Stimulated activated CD8-positive, alpha-beta memory T cell treated with anti-CD3 and anti-CD28 coated beads, Interleukin-4, amount 100 ng/mL, for 1 hour (primary cell): ENCODE measurements around the gene ZBTB34.

Experiments
- DNase-seq, 2 donors: peaks; one replicate each; pipeline ENCODE4 v3.0.0-alpha.2; 2020; ENCODE audit warnings: low read depth in 2 of 2, low spot score in 1 of 2

The ZBTB34 gene

DNA sequence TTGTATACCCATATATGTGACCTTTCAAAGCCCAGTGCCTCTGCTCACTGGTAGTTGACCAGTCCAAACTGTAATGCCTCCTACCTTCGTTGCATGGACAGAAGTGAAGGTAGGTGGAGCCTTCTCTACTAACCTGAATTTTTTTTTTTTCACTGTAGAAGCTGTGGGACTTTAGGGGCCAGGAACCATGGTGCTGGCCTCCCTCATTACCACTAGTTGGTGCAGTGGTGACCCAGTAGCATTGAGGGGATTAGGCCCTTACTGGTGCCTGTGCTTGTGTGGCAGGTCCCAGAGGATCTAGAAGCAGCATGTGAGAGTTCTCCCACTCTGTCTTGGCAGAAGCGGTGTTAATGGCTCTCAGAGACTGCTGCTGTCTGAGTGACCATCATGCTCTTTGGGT is 56.5 kb downstream of the ZBTB34 start:
- DNase-seq: no peak

DNA sequence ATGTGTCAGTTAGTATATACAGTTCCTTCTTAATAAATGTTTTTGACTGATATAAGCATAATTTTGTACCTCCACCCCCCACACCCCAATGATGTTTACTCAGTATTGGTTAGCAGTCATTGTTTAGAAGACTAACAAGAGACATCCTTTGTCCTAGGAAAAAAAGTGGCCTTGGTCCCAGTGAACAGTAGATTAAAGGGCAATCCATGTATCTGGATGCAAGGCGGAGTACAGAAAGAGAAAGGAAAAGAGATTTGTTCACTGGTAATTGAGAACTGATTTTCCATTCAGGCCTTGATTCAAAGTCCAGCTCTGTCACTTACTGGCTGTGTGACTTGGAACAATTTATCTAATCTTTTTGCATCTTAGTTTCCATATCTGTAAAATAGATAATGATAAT is 58.8 kb downstream of the ZBTB34 start:
- no peak for DNase-seq

DNA sequence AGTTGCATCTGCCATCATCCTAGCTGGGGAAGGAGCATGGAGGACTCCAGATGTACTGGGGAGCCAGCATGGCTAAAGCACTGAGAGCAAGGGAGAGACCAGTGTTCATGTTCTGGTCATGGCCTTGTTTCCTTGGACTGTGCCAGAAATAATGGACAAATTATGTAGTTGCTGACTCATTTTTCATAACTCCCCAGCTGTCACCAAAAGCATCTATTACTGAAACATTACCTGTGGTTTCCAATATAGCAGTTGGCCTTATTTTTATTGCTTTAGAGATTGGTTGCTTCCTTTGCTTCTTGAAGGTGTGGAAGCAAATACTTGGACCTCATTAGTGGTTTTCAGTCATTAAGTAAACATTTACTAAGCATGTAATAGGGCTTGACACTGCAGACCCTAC is 65.4 kb downstream of the ZBTB34 start:
- no peak for DNase-seq

DNA sequence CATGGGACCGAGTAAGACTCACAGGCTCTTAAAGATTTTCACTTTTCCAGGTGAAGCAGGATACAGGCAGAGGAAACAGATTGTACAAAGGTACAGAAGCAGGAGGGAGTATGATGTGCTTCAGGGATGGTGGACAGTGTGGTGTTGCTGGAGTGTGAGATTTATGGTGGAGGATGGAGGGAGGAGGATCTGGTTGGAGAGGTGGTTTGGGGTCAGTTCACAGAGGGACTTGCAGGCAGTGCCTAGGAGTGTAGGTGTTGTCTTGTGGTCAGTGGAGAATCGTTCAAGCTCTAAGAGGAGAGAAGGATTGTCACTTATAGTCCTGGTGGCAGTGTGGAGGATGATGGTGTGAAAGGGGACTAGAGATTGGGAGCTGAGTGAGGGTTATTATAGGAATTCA is 65.9 kb downstream of the ZBTB34 start:
- no peak for DNase-seq

DNA sequence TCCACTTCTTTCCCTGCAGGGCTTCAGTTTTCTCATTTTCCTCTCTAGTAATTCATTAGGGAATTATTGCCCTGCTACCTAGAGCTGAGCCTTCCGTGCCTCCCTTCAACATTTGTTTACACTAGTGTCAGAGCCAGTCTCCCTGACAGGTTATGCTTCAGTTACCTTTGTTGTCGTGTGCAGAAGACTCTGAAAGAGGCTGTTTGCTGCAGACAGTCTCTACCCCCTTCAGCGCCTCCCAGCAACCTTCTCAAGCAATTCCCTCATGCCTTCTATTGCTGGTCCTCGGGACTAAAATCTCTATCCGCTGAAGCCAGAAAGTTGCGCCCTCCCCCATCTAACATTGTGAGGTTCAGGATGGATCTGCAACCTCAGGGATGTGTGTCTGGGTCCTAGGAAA is 67.0 kb downstream of the ZBTB34 start:
- DNase-seq: no peak

DNA sequence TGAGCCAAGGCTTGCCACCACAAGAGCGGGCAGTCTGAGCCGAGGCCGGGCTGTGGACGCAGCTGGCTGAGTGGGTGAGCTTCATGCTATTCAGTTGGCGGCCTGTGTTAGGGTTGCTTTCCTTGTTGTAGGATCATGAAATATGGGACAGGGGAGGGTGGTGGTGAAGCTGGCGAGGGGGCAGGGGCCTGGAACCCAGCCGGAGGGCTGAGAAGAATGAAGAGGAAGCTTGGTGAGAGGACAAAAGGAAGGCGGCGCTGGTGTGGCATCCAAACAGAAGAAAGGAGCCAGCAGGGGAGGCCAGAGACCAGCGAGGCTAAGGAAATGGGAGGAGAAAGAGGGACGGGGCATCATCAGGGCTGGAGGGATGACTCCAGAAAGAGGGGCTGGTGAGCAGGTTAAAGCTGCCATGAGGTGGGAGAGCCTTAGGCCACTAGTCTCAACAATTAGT is 72.5 kb downstream of the ZBTB34 start:
- DNase-seq: no peak

DNA sequence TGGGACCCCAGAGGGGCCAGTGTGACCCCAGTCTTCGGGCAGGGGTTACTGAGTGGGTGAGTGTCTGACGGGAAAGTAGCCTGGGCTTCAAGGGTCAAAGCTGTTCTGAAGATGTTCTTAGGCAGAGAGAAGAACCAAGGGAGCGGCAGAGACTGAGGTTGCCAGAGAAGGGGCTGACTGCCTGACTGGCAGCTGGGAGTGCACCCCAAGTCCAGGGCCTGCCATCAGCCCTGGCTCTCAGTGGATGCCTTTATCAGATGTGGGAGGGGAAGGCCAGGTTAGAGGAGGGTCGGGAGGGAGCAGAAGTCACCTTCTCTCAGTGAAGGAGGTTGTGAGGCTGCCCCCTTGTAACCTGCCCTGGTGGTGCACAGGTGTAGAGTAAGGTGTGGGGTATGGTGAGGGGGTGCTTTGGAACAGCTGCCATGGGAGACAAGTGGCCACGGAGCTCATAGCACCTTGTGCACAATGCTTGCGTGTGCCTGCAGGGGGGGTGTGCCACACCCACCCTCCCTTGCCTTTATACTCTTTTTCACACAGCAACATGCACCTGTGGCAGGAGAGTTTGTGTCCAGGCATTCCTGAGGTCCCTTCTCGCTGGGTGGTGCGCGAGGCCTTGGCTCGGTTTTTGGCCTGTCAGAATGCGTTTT is 73.0 kb downstream of the ZBTB34 start:
- DNase-seq: no peak

DNA sequence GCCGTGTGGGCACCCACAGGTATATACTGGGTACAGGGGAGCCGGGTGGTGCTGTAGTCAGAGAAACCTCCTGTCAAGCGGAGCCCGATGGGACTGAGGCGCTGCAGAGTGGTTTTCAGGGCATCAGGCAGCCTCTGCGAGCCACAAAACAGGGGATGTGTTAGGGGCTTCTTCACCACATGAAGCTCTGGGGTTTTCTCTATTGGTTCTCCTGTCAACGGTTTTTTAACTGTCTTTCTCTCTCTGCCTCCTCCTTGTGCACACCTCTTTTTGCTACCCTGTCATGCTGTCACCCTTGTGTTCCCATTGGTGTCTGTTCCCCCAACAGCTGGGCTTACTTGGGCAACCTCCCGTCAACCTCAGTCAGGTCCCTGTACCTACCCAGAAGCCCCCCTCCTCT is 74.0 kb downstream of the ZBTB34 start:
- DNase-seq: no peak
